ENCODE data around the gene C5orf63.
"Not testable (repeated sequence)": the region's sequence is repeated elsewhere in the genome, so short reads cannot be mapped to it uniquely, and the experiment has no call there.

The C5orf63 gene

GRCh38 chr5:127070243-127070642 is 3.1 kb downstream of the C5orf63 start:
- DNase-seq, result no peak

GRCh38 chr5:127068493-127069214 is 4.6 kb downstream of the C5orf63 start:
- DNase-seq, result no peak

GRCh38 chr5:127066721-127067120 is 6.6 kb downstream of the C5orf63 start:
- no peak for DNase-seq

GRCh38 chr5:127064253-127064840 is 9.0 kb downstream of the C5orf63 start:
- DNase-seq, result no peak

- no peak for DNase-seq
These were observed 9.9 kb downstream of the C5orf63 start for GRCh38 chr5:127063257-127063913.

- no peak for DNase-seq
These were observed 11.3 kb downstream of the C5orf63 start for GRCh38 chr5:127061956-127062355.

GRCh38 chr5:127061537-127061936 is 11.8 kb downstream of the C5orf63 start:
- DNase-seq, result no peak

- no peak for DNase-seq
These were observed 12.8 kb downstream of the C5orf63 start for GRCh38 chr5:127060470-127060985.

GRCh38 chr5:127056896-127057295 is 16.4 kb downstream of the C5orf63 start:
- DNase-seq, result no peak

GRCh38 chr5:127055880-127056653 is 17.2 kb downstream of the C5orf63 start:
- DNase-seq, result no peak

- DNase-seq, result not testable (repeated sequence)
These were observed 19.8 kb downstream of the C5orf63 start for GRCh38 chr5:127053551-127053950.

- DNase-seq, result no peak
These were observed 20.3 kb downstream of the C5orf63 start for GRCh38 chr5:127053049-127053448.

GRCh38 chr5:127051591-127051990 is 21.7 kb downstream of the C5orf63 start:
- no peak for DNase-seq

- no peak for DNase-seq
These were observed 26.8 kb downstream of the C5orf63 start for GRCh38 chr5:127046343-127047072.

GRCh38 chr5:127042593-127042992 is 30.7 kb downstream of the C5orf63 start:
- no peak for DNase-seq

GRCh38 chr5:127041571-127041970 is 31.7 kb downstream of the C5orf63 start:
- no peak for DNase-seq

- peak; percentile 9 for DNase-seq
These were observed 32.3 kb downstream of the C5orf63 start for GRCh38 chr5:127040796-127041520.

- no peak for DNase-seq
These were observed 34.8 kb downstream of the C5orf63 start for GRCh38 chr5:127038550-127038949.

GRCh38 chr5:127031863-127032232 is 41.5 kb downstream of the C5orf63 start:
- DNase-seq, result peak; percentile 2

- peak; percentile 50 for DNase-seq
These were observed 42.0 kb downstream of the C5orf63 start for GRCh38 chr5:127031147-127031862.
